Effector CD4-positive, alpha-beta T cell (primary cell): ENCODE results near the gene ILDR2.

Source experiments
- DNase-seq: peaks from one replicate; pipeline ENCODE4 v3.0.0-alpha.2; 2020

The ILDR2 gene

GRCh38 chr1:166971252-166971651 is 4.1 kb downstream of the ILDR2 start:
- DNase-seq, result no peak

- no peak for DNase-seq
Observed at GRCh38 chr1:166969074-166969677, 6.2 kb downstream of the ILDR2 start.

GRCh38 chr1:166960858-166961474 is 14.4 kb downstream of the ILDR2 start:
- no peak for DNase-seq

GRCh38 chr1:166956872-166957271 is 18.5 kb downstream of the ILDR2 start:
- no peak for DNase-seq

- no peak for DNase-seq
Observed at GRCh38 chr1:166956057-166956850, 19.1 kb downstream of the ILDR2 start.

GRCh38 chr1:166953491-166953890 is 21.8 kb downstream of the ILDR2 start:
- DNase-seq, result no peak

GRCh38 chr1:166952002-166952746 is 23.2 kb downstream of the ILDR2 start:
- no peak for DNase-seq

- DNase-seq, result no peak
Observed at GRCh38 chr1:166951050-166951449, 24.3 kb downstream of the ILDR2 start.

- DNase-seq, result no peak
Observed at GRCh38 chr1:166950156-166950555, 25.2 kb downstream of the ILDR2 start.

- no peak for DNase-seq
Observed at GRCh38 chr1:166948856-166949350, 26.4 kb downstream of the ILDR2 start.

- DNase-seq, result no peak
Observed at GRCh38 chr1:166947398-166948043, 27.8 kb downstream of the ILDR2 start.

GRCh38 chr1:166944186-166944967 is 31.0 kb downstream of the ILDR2 start:
- DNase-seq, result no peak

GRCh38 chr1:166939741-166940375 is 35.5 kb downstream of the ILDR2 start:
- no peak for DNase-seq

GRCh38 chr1:166937962-166938361 is 37.4 kb downstream of the ILDR2 start:
- no peak for DNase-seq

- no peak for DNase-seq
Observed at GRCh38 chr1:166937329-166937728, 38.0 kb downstream of the ILDR2 start.

GRCh38 chr1:166933633-166934032 is 41.7 kb downstream of the ILDR2 start:
- no peak for DNase-seq

- no peak for DNase-seq
Observed at GRCh38 chr1:166933140-166933539, 42.2 kb downstream of the ILDR2 start.

- no peak for DNase-seq
Observed at GRCh38 chr1:166929911-166930310, 45.4 kb downstream of the ILDR2 start.

- DNase-seq, result no peak
Observed at GRCh38 chr1:166927701-166928100, 47.6 kb downstream of the ILDR2 start.

GRCh38 chr1:166925810-166926478 is 49.4 kb downstream of the ILDR2 start:
- DNase-seq, result no peak
